HL-60 (cell line): ENCODE data around the gene PWP1.

Experiments used
- CTCF ChIP-seq: IDR thresholded peaks from one replicate; pipeline ENCODE4 v1.5.1; 2011; ENCODE audit warnings: low read length, control low read depth, inconsistent platforms; ENCODE audit not compliant: insufficient read depth
- GABPA ChIP-seq: IDR thresholded peaks from 2 replicates; pipeline ENCODE4 v1.6.1; 2012; ENCODE audit warnings: low read depth
- POLR2AphosphoS5 ChIP-seq: IDR thresholded peaks from 2 replicates; pipeline ENCODE4 v1.6.1; 2012; ENCODE audit warnings: low read depth
- REST ChIP-seq: IDR thresholded peaks from 2 replicates; pipeline ENCODE4 v1.6.1; 2012; ENCODE audit warnings: low read depth; ENCODE audit not compliant: insufficient replicate concordance
- SPI1 ChIP-seq: IDR thresholded peaks from 2 replicates; pipeline ENCODE4 v1.6.1; 2012; ENCODE audit warnings: low read depth, mild to moderate bottlenecking, borderline replicate concordance

- TF ChIP-seq CTCF = no peak
- no peak for TF ChIP-seq POLR2AphosphoS5
- no peak for TF ChIP-seq REST
- TF ChIP-seq GABPA = no peak
- TF ChIP-seq SPI1 = no peak
Observed at GRCh38 chr12:107642240-107642639, 43.4 kb upstream of the PWP1 start.
